ENCODE measurements around the gene RIN3.

RIN3 gene

GRCh38 chr14:92513204-92513965 is at the start of gene RIN3:
Gene RIN3 (plus strand): TSS chr14:92513781. CDS start chr14:92513933, 152 bp downstream.
- no peak for TF ChIP-seq CTCF (IDR thresholded peaks at IDR 0.05)

DNA sequence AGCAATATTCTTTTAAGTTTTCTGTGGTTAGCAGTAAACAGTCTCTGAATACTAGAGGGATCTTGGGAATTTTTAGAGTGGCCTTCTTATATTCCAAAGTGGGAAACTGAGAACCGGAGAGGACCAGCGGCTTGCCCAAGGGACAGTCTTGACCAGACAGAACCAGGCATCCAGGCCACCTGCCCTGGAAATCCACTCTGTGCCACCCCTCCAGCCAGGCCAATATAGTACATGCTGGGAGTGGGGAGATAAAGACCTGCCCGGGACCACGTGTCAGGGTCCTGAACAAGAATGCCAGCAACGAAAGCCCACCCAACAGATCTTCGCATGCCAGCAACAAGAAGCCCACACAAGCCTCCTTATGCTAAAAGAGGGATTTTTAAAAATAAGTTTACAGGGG is 49.4 kb upstream of the RIN3 start:
- TF ChIP-seq CTCF (IDR thresholded peaks at IDR 0.05) = no peak

- TF ChIP-seq CTCF (IDR thresholded peaks at IDR 0.05) = no peak
Measured at GRCh38 chr14:92464716-92465115, 48.9 kb upstream of the RIN3 start.

DNA sequence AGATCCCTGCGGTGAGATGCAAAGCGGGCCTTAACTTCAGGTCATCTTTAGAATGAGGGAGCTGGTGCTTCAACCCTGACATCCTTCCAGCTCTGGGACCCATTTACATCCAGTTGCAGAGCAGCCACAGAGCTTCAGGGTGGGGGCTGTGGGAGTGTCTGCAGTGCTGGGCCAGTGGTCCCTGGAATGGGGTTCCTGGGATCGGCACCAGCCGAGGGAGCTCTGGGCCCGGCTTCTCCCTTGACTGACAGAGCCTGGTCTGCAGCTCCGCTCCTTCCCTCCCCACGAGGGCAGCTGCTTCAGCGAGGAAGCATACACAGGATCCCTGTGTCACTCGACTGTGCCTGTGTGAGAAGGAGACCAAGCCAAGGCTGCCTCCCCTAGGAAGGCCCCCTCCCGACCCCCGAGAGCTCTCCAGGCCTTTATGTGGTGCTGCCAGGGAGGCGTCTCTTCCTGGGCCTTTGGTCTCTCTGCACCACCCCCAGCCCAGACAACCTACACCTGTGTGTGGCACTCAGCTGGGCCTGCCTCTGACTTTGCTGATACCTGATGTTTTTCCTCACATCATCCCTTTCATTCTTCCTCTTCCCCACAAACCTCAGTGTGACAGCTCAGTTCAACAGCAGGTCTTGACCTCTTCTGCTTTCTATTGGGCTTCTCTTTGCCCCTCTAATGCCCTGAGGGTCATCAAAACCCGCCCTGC is 48.1 kb upstream of the RIN3 start:
- TF ChIP-seq CTCF (IDR thresholded peaks at IDR 0.05) = no peak

GRCh38 chr14:92466059-92466458 is 47.5 kb upstream of the RIN3 start:
- TF ChIP-seq CTCF (IDR thresholded peaks at IDR 0.05) = no peak

- no peak for TF ChIP-seq CTCF (IDR thresholded peaks at IDR 0.05)
Measured at GRCh38 chr14:92469515-92469914, 44.1 kb upstream of the RIN3 start.

- no peak for TF ChIP-seq CTCF (IDR thresholded peaks at IDR 0.05)
Measured at GRCh38 chr14:92470215-92470614, 43.4 kb upstream of the RIN3 start.

All from LNCAP (cell line).